ENCODE measurements around the gene HCRTR2.
A peak's percentile ranks its signal among the peaks of the same experiment; 100 is the strongest.

The HCRTR2 gene

DNA sequence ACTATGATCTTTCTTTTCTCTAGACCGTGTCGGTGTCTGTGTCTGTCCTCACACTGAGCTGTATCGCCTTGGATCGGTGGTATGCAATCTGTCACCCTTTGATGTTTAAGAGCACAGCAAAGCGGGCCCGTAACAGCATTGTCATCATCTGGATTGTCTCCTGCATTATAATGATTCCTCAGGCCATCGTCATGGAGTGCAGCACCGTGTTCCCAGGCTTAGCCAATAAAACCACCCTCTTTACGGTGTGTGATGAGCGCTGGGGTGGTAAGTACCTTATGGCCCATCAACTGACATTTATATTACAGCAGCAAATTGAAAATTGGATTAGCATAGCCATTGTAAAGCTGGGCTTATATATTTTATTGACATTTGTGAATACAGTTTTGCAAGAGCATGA, 80.8 kb downstream of the HCRTR2 start:
- DNase-seq (ENCODE audit: low read depth) = no peak
- H3K4me3 ChIP-seq (ENCODE audit: low read depth, low read length) = no peak overlapping the region
- TF ChIP-seq CTCF (IDR thresholded peaks at IDR 0.05; ENCODE audit: control insufficient read depth, extremely low read depth, insufficient read depth) = no peak

- DNase-seq (ENCODE audit: low read depth) = no peak
- no peak overlapping the region for H3K4me3 ChIP-seq (ENCODE audit: low read depth, low read length)
- no peak for TF ChIP-seq CTCF (IDR thresholded peaks at IDR 0.05; ENCODE audit: control insufficient read depth, extremely low read depth, insufficient read depth)
These were observed 85.9 kb downstream of the HCRTR2 start for GRCh38 chr6:55260181-55260580.

- DNase-seq (ENCODE audit: low read depth) = no peak
- H3K4me3 ChIP-seq (ENCODE audit: low read depth, low read length) = no peak overlapping the region
- no peak for TF ChIP-seq CTCF (IDR thresholded peaks at IDR 0.05; ENCODE audit: control insufficient read depth, extremely low read depth, insufficient read depth)
These were observed 91.2 kb downstream of the HCRTR2 start for GRCh38 chr6:55265409-55266114.

GRCh38 chr6:55266896-55267295, 92.6 kb downstream of the HCRTR2 start:
- no peak overlapping the region for H3K4me3 ChIP-seq (ENCODE audit: low read depth, low read length)
- TF ChIP-seq CTCF (IDR thresholded peaks at IDR 0.05; ENCODE audit: control insufficient read depth, extremely low read depth, insufficient read depth) = no peak
- DNase-seq (ENCODE audit: low read depth) = no peak

- DNase-seq (ENCODE audit: low read depth) = peak; percentile 54
These were observed 102.6 kb downstream of the HCRTR2 start for GRCh38 chr6:55276745-55277530.

DNA sequence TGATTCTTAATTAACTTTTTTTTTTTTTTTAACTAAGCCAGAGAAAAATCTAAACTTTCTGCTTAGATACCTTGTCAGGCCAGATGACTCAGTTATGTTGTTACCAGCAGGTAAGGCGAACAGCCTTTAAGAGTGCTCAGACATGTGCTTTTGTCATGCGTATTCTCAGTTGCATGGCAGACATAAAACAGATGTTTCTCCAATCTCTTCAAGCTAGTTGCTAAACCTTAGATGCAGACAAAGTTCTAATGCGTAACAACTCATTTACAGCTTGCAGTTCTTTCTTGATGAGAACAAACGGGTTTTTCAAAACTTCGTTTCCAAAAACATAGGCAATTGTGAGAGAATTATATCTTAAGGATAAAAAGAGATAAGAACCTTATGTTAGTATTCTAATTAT, 103.3 kb downstream of the HCRTR2 start:
- no peak for TF ChIP-seq CTCF (IDR thresholded peaks at IDR 0.05; ENCODE audit: control insufficient read depth, extremely low read depth, insufficient read depth)
- DNase-seq (ENCODE audit: low read depth) = no peak
- H3K4me3 ChIP-seq (ENCODE audit: low read depth, low read length) = no peak overlapping the region

More at GRCh38 chr6:55276745-55277530, 102.6 kb downstream of the HCRTR2 start:
- no peak overlapping the region for H3K4me3 ChIP-seq (ENCODE audit: low read depth, low read length)
- TF ChIP-seq CTCF (IDR thresholded peaks at IDR 0.05; ENCODE audit: control insufficient read depth, extremely low read depth, insufficient read depth) = peak; percentile 66

All from LNCaP clone FGC (cell line).